Thymus (tissue), 11 donors: ENCODE measurements around the gene GID4. TPM values are rescaled to one million over a fixed set of nuclear protein-coding genes. Genes with fewer than 3 reads are reported as not detected.
A peak's percentile ranks its signal among the peaks of the same experiment; 100 is the strongest.

ENCODE experiments used
- DNase-seq, 9 donors: peaks; one replicate each; pipeline ENCODE4 v3.0.0-alpha.2; 2013; ENCODE audit warnings: low spot score in 9 of 9, low read depth in 6 of 9, missing footprints in 1 of 9
- H3K27ac ChIP-seq, 2 donors: one replicate each; pipeline ENCODE4 v1.5.1; 2013; ENCODE audit warnings: control low read depth in 1 of 2, low read depth in 1 of 2, low read length in 1 of 2, mild to moderate bottlenecking in 1 of 2, moderate library complexity in 1 of 2
- H3K27me3 ChIP-seq, 2 donors: one replicate each; pipeline ENCODE4 v1.5.1; 2013; ENCODE audit warnings: low read length in 1 of 2; ENCODE audit not compliant: control insufficient read depth in 2 of 2, insufficient read depth in 1 of 2
- H3K36me3 ChIP-seq, 2 donors: one replicate each; pipeline ENCODE4 v1.5.1; 2013; ENCODE audit warnings: low read length in 1 of 2, mild to moderate bottlenecking in 1 of 2, moderate library complexity in 1 of 2; ENCODE audit not compliant: control insufficient read depth in 2 of 2, insufficient read depth in 2 of 2
- H3K4me1 ChIP-seq, 2 donors: one replicate each; pipeline ENCODE4 v1.5.1; 2013; ENCODE audit warnings: low read length in 2 of 2; ENCODE audit not compliant: control insufficient read depth in 2 of 2, insufficient read depth in 2 of 2
- H3K4me3 ChIP-seq, 2 donors: one replicate each; pipeline ENCODE4 v1.5.1; 2013; ENCODE audit warnings: low read length in 2 of 2, control low read depth in 1 of 2, mild to moderate bottlenecking in 1 of 2
- H3K9me3 ChIP-seq, 2 donors: one replicate each; pipeline ENCODE4 v1.5.1; 2013; ENCODE audit warnings: low read length in 1 of 2, mild to moderate bottlenecking in 1 of 2; ENCODE audit not compliant: control insufficient read depth in 2 of 2, insufficient read depth in 1 of 2
- WGBS: extraction: QIAGEN DNeasy Blood & Tissue Kit; methylation state at CpG from one replicate; pipeline ENCODE4 v1.1.7; 2013; 5-methylcytosine and 5-hydroxymethylcytosine counted together
- polyA plus RNA-seq: library from polyadenylated mRNA; stranded (reverse); fragments of 200-250 nt; gene quantifications from one replicate; pipeline ENCODE4 v1.2.3, GENCODE V29; 2013
- total RNA-seq: library from RNA; stranded (reverse); fragments of 120-200 nt; gene quantifications from one replicate; pipeline ENCODE4 v1.2.4, GENCODE V29; 2013
- donor health status: healthy.

The GID4 gene
- total and polyA plus RNA-seq, 2 donors = 4.9 to 6.0 TPM

DNA sequence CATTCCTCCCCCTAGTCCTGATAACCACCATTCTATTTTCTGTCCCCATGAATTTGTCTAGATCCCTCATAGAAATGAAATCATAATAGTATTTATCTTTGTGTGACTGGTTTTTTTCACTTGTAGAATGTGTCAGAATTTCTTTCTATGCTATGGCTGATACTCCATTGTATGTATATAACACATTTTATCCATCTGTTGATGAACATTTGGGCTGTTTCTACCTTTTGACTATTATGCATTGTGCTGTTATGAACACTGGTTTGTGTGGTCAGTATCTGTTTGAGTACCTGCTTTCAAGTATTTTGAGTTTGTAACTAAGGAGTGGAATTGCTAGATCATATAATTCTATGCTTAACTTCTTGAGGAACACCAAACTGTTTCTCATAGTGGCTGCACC lies 32.5 kb downstream of the GID4 start:
- Histone ChIP-seq H3K9me3 (no peaks in the 10 kb centered on the region), H3K36me3 (peaks cover 0 to 3% of the 10 kb centered on the region in 2 donors), H3K27ac (no peak overlapping the region), H3K27me3 (no peaks in the 10 kb centered on the region), H3K4me3 (no peak overlapping the region), H3K4me1 (peaks cover 2 to 6% of the 10 kb centered on the region in 2 donors)
- no peak for DNase-seq

GRCh38 chr17:18074566-18075272 lies 35.5 kb downstream of the GID4 start:
- no peak for DNase-seq
- H3K4me3 ChIP-seq = no peak overlapping the region
- 96% methylated on average over 6 of the region's 6 CpGs for WGBS
- no peaks in the 10 kb centered on the region for H3K27me3 ChIP-seq
- no peak overlapping the region for H3K27ac ChIP-seq
- H3K9me3 ChIP-seq = no peaks in the 10 kb centered on the region
- no peaks in the 10 kb centered on the region for H3K36me3 ChIP-seq
- peaks cover 2 to 6% of the 10 kb centered on the region in 2 donors for H3K4me1 ChIP-seq

DNA sequence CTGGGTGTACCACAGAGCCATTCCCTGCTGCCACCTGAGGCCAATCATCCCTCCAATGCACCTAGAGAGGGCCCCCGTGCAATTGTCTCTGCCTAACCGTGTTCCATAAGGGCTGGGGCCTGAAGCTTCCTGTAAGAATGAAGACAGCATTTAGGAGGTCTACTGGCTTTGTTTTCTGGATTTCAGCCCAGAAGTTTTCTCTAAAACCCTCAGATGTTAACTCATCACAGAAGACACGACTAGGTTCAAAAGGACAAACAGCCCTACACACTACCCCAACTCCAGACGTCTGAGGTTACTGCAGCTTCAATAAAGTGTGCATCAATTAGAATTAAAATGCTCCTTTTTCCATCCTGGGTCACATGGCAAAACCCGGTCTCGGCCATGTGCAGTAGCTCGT lies 37.7 kb downstream of the GID4 start:
- 88% methylated on average over 7 of the region's 7 CpGs for WGBS
- no peaks in the 10 kb centered on the region for H3K27me3 ChIP-seq
- no peak for DNase-seq
- H3K27ac ChIP-seq = no peak overlapping the region
- no peaks in the 10 kb centered on the region for H3K36me3 ChIP-seq
- no peaks in the 10 kb centered on the region for H3K9me3 ChIP-seq
- H3K4me1 ChIP-seq = no peaks in the 10 kb centered on the region
- no peak overlapping the region for H3K4me3 ChIP-seq

DNA sequence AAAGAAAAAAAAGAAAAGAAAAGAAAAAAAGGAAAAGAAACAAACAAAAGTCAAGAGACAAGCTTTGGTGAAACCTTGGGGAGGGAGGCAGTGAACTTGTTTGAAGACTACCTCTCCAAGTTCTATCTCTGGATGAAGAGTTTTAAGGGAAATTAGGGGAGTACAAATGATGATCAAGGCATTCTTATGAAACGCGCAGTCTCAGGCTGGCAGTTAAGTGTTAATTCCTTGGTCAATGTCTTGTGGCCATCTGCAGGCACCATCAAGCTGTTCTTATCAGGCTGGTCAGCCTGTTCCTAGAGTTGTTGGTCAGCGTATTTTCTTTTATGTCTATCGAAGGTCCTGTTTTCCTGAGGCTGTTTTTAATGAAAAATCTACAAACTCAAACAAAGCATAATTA lies 40.3 kb downstream of the GID4 start:
- no peaks in the 10 kb centered on the region for H3K27me3 ChIP-seq
- H3K4me3 ChIP-seq = no peak overlapping the region
- H3K9me3 ChIP-seq = no peaks in the 10 kb centered on the region
- H3K4me1 ChIP-seq = no peaks in the 10 kb centered on the region
- no peak for DNase-seq
- H3K27ac ChIP-seq = no peak overlapping the region
- 80% methylated on average over 4 of the region's 4 CpGs for WGBS
- no peaks in the 10 kb centered on the region for H3K36me3 ChIP-seq

DNA sequence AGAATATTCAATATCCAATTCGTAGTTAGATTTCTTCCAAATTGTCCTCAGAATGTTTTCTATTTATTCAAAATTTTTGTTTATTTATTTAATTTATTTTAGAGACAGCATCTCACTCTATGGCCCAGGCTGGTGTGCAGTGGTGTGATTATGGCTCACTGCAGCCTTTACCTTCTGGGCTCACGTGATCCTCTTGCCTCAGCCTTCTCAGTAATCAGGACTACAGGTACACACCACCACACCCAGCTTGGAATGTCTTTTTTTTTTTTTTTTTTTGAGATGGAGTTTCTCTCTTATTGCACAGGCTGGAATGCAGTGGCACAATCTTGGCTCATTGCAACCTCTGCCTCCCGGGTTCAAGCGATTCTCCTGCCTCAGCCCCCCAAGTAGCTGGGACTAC lies 45.0 kb downstream of the GID4 start:
- no peak for DNase-seq
- Histone ChIP-seq H3K27me3 (no peaks in the 10 kb centered on the region), H3K9me3 (no peaks in the 10 kb centered on the region), H3K4me3 (no peak overlapping the region), H3K36me3 (no peaks in the 10 kb centered on the region), H3K4me1 (peaks cover 8 to 15% of the 10 kb centered on the region in 2 donors), H3K27ac (no peak overlapping the region)
- WGBS = 96% methylated on average over 4 of the region's 4 CpGs

- Histone ChIP-seq H3K27ac (peak within 1 kb of the TSS; percentile 79 to 86), H3K4me3 (peak within 1 kb of the TSS; percentile 86 to 88), H3K27me3 (no peaks in the 10 kb centered on the region), H3K4me1 (peaks cover 8 to 15% of the 10 kb centered on the region in 2 donors), H3K9me3 (no peaks in the 10 kb centered on the region), H3K36me3 (peaks cover 7 to 9% of the 10 kb centered on the region in 2 donors)
- DNase-seq = peak; percentile 65 to 94 (median 82)
- WGBS = 2% methylated on average over 52 of the region's 52 CpGs
Observed at GRCh38 chr17:18087610-18088491, 48.6 kb downstream of the GID4 start, which contains the start of gene DRG2. Gene DRG2, plus strand, starts transcription at chr17:18087948. Its CDS starts 76 bp downstream, at chr17:18088024.

DNA sequence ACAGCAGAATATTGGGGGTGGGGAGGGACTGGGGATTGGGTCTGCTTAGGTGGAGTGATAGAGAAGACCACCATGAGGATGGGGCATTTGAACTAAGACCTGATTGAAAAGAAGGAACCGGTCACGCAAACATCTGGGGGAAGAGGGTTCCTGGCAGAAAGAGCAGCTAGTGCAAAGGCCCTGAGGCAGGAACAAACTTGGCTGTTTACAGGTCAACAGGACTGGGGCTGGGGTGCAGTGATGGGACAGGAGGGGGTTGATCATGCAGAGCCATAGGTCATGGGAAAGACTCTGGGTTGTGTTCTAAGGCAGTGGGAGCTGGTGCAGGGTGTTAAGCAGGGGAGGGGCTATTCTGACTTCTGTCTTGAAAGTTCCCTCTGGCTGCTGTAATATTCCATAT lies 50.4 kb downstream of the GID4 start:
- Histone ChIP-seq H3K27me3 (no peaks in the 10 kb centered on the region), H3K9me3 (no peaks in the 10 kb centered on the region), H3K36me3 (peaks cover 18 to 20% of the 10 kb centered on the region in 2 donors), H3K4me3 (no peak overlapping the region), H3K4me1 (peaks cover 8 to 15% of the 10 kb centered on the region in 2 donors), H3K27ac (no peak overlapping the region)
- WGBS = 98% methylated on average over 2 of the region's 2 CpGs
- no peak for DNase-seq

DNA sequence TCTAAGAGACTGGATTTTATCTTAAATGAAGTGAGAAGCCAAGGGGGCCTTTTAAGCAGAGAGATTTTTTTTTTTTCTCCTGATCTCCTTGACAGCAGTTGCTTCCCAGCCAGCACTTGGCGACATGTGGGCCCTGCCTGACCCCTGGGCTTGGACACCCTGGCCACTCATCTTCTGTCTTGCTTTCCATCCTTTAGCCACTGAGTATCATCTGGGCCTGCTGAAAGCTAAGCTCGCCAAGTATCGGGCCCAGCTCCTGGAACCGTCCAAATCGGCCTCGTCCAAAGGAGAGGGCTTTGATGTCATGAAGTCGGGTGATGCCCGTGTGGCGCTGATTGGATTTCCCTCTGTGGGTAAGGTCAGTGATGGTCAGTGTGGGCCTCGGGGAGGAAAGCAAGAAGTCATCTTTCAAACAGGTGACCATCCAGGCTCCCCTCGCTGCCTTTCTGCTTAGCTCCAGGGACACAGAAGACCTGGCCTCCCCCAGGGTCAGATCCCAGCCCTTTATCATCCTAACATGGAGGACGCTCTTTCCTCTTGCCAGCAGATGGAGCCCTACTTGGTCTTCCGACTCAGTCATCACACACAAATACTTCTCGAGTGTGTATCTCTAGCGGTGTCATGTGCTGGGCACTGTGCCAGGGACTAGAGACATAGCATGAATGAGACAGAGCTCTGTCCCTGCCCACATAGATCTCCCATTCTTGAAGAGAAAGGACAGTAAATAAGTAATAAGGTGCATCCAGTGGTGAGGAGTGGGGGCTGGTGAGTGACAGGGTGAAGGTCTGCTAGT lies 54.6 kb downstream of the GID4 start:
- no peaks in the 10 kb centered on the region for H3K9me3 ChIP-seq
- peaks cover 50 to 53% of the 10 kb centered on the region in 2 donors for H3K36me3 ChIP-seq
- peaks cover 0 to 2% of the 10 kb centered on the region in 2 donors for H3K4me1 ChIP-seq
- H3K27me3 ChIP-seq = no peaks in the 10 kb centered on the region
- WGBS = 90% methylated on average over 15 of the region's 15 CpGs
- no peak overlapping the region for H3K4me3 ChIP-seq
- H3K27ac ChIP-seq = no peak overlapping the region
- no peak for DNase-seq
